ENCODE measurements around the gene ZNF292.

DNA sequence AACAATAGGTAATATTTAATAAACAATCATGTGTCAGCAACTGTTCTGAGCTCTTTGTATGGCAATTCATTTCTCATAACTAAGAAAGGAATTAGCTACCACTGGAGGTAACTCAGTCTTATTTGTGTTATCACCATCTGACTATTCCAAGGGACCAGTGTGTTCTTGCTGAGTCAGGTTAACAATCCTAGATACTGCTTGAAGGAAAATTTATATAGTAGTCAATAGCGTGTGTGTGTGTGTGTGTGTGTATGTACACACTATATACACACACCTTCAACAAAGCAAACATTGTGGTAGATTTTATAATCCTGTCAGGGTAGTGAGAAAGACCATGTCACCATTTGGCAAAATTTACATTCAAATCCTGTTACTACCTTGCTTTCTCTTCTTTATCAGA lies 121.3 kb downstream of the ZNF292 start:
- TF ChIP-seq CTCF (IDR thresholded peaks at IDR 0.05) (no peak), ZFX (IDR thresholded peaks at IDR 0.05; ENCODE audit: borderline replicate concordance) (no peak)
